NK-92 treated with Interleukin-12 subunit alpha and Interleukin-12 subunit beta, amount 100 ng/mL, for 24 hours (cell line): ENCODE data around the gene UCK1.
"Not testable (repeated sequence)": the region's sequence is repeated elsewhere in the genome, so short reads cannot be mapped to it uniquely, and the experiment has no call there.

Experiments
- DNase-seq: peaks from one replicate; lab custom pipeline; 2025; lab: John Stamatoyannopoulos, UW

The UCK1 gene

DNA sequence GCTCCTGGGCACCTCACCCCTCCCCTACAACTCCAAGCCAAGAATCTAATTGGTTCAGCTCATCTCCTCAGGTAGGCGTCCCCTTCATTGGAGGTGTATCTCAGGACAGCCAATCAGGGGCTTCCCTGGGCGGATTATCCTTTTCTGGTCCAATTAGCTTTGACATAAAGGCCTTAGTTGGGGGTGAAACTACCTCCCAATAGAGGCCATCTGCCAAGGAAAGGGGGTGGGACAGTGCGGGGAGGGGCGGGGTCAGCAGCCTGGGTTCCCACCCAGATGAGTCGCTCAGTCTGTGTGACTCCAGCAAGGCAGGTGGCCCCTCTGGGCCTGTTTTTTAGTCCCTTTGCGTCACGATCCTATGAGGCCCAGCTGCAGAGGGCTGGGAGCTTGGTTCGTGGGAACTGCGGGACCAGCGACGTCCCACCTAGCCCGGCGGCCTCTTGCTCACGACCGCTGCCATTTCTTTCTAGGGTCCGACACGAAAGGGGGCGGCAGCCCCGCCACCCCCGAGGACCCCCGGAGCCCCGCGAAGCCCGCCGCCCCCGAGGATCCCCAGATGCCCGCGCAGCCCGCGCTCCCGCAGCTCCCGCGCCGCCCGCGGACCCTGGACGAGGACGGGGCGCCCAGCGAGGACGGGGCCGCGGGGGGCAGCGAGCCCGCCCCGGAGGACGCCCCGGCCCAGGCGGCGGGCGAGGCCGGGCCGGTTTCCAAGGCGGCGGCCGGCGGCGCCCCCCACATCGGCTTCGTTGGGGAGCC lies 23.2 kb upstream of the UCK1 start:
- DNase-seq = no peak

DNA sequence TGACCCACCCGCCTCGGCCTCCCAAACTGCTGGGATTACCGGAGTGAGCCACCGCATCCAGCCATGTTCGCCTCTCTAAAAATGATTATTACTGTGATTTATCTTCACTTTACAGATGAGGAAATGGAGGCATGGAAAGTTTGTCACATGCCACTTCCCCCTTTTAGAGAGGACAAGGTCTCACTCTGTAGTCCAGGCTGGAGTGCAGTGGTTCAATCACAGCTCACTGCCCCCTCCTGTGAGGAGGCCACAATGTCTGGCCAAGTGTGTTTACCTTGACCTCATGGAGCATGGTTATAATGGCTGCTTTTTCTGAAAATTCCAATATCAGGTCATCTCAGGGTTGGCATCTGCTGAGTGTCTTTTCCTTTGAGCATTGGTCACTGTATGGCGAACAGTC lies 21.0 kb upstream of the UCK1 start:
- DNase-seq = no peak

DNA sequence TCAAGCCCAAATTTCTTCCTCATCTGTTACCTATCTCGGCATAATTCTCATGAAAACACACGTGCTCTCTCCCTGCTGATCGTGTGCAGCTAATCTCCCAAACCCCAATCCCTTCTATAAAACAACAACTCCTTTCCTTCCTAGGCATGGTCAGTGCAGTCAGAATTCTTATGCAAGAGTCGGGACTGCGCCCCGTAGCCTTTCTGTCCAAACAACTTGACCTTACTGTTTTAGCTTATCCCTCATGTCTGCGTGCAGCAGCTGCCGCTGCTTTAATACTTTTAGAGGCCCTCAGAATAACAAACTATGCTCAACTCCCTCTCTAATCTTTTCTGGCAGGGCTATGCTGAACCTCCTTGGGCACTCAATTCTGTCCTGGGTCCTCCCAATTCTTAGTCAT lies 19.4 kb upstream of the UCK1 start:
- DNase-seq = not testable (repeated sequence)

DNA sequence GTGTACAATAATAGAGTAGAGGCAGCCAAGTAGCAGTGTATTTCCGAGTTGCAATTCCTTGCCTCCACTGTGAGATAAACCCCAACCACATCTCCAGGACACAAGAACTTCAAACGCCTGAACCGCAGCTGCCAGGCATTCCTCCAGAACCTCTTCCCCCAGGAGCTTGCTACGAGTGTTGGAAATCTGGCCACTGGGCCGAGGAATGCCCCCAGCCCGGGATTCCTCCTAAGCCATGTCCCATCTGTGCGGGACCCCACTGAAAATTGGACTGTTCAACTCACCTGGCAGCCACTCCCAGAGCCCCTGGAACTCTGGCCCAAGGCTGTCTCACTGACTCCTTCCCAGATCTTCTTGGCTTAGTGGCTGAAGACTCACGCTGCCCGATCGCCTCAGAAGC lies 18.1 kb upstream of the UCK1 start:
- DNase-seq = not testable (repeated sequence)

DNA sequence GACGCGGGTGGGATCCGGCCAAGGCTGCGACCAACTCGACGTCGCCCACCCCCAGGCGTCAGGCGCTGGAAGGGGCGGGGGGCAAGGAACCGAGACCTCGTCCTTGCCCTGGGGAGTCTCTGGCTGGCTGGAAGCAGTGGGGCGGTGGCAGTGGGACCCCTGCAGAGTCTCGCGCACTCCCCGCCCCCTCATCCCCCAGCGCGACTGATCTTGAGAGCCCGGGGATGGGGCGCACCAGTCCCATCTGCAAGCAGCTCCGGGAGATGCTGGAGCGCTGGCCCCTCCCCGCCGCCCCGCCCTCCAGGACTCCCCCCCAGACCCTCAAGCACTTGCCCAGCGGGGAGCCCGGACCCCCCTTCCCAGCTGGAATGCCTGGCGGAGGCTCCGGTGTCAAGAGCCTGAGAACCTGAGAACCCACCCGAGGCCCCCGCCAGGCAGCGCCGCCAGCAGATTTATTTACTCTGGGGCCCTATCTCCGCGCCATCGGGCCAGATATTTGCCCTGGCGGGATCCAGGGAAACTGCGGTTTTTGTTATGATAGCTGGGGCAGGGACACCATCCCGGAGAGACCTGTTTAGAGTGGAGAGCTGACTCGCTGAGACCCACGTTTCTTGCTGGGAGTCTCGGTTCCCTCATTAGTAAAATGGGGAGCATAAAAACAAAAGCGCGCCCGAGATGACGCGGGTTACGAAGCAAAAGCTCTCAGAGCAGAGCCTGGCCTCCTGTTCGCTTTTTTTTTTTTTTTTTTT lies 15.4 kb upstream of the UCK1 start:
- no peak for DNase-seq

DNA sequence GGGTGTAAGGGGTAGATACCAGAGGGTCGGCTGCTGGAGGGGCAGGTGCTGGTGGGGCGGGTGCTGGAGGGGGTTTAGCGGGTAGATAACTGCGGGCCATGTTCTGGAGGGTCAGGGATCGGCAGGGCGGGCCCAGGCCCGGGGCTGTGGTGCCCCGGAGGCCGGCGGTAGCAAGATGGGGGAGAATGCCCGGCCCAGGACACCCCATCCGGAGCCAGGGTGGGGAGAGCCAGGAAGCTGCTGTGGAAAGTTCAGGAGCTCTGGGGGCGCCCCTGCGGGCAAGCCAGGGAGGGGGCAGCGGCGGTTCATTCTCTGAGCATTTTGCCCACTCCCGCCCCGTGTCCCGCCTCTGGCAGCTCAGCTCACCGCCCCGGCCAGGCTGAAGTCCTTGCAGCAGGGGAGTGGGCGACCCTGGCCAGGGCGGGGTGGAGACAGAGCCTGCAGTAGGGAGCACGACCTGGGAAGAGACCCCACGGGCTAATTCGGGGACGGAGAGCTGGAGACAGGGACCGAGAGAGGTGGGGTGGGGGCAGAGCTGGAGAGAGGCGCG lies 14.8 kb upstream of the UCK1 start:
- no peak for DNase-seq

DNA sequence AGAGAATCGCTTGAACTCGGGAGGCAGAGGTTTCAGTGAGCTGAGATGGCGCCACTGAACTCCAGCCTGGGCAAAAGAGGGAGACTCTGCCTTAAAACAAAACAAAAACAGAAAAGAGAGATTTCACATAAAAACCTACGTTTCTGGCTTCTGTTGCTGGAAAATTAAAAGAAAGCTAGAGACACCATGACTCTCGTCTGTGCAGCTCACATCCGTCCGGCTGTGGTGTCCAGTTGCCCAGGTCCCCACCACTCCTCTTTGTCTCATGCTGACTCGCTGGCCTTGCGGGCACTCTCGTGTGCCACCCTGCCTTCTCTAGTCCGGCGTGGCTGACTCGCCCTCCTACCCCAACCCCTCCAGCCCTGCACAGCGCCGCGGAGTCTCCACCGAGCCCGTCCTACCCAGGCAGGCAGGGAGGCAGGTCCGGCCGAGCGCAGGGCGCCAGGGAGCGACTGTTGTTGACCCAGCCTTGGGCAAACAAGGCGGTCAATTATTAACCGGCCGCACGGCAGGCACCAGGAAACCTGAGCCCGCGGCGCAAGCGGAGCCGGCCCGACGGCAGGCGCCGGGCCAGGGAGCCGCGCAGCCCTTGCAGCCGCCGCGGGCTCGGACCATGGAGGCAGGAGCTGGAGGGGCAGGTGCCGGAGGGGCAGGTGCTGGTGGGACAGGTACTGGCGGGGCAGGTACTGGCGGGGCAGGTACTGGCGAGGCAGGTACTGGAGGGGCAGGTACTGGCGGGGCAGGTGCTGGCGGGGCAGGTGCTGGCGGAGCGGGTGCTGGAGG lies 14.1 kb upstream of the UCK1 start, which contains the start of gene PRRT1B:
PRRT1B (plus strand) TSS at position 521 of the 783 bp plus-strand sequence; CDS start at position 614, 93 bp downstream.
- DNase-seq = no peak

DNA sequence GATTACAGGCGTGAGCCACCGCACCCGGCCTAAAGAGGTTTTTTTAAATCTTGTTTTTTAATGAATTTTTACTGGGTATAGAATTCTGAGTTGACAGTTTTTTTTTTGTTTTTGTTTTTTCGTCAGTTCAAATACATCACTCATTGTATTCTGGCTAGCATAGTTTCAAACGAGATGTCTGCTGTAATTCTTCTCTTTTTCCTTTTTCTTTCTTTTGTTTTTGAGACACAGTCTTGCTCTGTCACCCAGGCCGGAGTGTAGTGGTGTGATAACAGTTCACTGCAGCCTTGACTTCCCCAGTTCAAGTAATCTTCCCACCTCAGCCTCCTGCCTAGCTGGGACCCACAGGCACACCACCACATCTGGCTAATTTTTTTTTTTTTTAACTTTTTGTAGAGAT lies 12.1 kb upstream of the UCK1 start:
- DNase-seq = no peak

DNA sequence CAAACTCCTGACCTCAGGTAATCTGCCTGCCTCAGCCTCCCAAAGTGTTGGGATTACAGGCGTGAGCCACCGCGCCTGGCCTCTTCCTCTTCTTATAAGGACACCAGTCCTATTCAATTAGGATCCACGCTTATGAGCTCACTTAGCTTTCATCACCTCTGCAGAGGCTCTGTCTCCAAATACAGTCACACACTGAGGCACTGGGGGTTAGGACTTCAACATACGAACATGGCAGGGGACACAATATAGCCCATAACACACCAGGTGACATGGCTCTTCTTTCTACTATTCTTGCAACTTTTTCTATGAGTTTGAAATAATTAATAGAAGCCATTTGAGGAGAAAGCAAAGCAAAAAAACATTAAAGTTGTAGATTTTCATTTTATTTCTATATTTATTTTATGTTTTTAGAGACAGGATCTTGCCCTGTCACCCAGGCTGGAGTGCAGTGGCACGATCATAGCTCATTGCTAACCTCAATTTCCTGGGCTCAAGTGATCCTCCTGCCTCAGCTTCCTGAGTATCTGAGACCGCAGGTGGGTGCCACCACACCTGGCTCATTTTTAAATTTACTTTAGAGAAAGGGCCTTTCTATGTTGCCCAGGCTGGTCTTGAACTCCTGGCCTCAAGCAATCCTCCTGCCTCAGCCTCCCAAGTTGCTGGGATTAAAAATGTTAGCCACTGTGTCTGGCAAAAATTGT lies 8.3 kb upstream of the UCK1 start:
- DNase-seq = no peak

DNA sequence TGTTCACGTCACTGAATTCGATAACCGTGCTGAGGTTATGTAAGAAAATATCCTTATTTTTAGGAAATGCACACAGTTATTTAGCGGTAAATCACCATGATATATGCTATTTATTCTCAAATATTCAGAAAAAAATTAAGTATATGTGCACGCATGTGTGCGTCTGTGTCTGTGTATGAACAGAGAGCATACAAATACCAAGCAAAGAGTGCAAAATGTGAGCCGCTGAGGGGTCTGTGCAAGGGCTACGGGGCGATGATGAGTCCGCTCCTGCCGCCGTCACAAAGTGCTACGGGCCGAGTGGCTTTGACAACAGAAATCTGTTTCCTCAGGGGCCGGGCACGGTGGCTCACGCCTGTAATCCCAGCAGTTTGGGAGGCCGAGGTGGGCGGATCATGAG lies 6.9 kb upstream of the UCK1 start:
- DNase-seq = no peak

DNA sequence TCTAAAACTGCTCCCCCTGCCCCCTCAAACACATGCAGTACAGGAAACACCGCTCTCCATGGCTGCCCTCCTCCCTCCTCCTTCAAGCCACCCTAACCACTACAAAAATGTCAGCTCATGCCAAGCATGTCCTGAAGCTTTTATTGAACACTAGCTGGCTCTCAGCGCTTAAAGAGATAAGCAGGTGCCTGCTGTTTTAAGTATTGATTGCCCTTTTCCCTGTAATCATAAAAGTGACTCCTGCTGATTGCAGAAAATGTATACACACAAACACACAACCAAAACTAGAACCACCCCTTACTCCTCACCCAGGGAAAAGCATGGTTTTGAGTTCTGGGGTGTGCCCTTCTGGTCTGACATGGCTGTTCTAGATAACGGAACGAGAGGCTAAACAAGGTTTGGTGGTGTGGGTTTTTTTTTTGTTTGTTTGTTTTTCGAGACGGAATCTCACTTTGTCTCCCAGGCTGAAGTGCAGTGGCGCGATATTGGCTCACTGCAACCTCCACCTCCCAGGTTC lies 3.7 kb upstream of the UCK1 start:
- DNase-seq = no peak

DNA sequence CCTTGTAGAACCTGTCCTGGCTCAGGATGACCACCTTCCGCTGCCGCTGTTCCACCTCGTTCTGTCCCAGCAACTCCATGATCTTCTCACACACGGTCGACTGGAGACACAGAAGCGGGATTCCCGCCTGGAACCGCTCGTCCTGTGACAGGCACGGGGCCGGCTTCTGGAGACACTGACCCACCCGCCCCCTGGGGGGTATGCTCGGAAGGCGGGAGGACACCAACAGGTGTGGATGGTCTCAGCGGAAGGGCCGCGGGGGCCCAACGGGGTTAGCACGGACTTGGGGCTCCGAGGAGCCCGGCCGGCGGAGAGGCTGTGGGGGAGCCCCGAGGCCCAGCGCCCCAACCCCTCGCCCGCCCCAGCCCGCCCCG lies 530 bp downstream of the UCK1 start:
- DNase-seq = no peak

DNA sequence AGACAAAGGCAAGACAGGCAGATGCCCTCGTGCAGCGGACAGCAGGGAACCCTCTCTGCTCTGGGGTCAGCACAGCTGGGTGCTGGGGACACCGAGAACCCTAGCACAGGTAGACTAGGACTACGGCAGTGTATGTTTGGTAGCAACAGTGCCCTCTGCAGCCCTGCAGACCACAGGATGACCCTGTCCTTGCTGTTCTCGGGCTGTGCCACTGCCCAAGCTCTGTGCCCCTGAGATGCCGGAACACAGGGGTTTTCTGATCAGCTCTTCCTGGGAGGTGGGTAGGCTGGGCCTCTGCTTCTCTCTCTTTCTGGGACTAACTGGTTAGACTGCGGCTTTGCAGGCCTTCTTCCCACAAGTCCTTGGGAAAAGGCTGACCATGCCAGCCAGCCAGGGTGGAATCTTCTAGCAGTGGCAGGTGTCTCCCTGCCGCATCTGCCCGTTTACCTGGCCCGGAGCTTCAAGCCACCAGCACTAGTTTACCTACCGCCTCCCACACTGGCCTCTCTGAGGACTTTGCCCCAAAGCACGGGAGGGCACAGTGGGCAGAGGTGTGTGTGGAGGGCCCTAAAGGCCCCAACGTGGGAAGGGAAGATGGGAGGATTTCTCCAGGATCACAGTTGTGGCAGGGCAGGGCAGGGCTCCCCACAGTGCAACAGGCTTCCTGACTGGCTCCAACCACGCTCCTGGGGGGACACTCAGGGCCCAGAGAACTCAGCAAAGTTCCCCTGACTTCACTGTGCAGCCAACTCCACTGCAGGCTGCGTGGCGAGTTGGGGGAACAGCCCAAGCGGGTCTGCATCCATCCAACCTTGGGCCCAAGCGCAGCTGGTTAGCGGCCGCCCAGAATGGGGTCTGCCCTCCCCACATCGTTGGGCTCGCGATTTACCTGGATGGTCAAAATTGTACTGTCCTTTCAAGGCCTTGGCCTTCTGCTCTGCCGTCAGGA lies 1.2 kb downstream of the UCK1 start:
- no peak for DNase-seq

DNA sequence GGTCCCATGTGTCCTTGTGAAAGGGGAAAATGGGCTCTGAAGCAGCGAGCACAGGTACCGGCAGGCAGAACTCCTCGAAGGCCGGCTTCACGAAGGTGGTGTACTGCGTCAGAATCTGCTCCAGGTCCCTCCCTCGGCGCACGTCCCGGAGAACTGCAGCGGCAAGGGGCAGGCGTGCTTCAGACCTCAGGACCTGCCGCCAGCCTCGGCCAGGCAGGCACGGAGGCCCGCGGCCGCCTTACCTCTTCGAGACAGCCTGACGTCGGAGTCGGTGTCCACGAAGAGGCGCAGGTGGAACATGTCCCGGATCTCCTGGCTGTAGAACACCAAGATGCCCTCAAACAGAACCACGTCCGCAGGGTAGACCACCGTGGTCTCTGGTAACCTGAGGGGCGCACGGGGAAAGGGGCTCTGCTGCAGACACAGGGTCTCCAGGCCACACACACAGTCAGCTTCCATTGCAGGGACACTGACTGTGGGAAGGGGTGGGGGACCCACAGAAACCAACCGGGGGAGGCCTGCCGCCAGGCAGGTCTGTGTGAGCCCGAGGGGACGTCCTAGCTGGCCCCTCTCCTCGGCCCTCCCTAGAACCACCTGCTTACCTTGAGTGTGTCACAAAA lies 2.1 kb downstream of the UCK1 start:
- no peak for DNase-seq

DNA sequence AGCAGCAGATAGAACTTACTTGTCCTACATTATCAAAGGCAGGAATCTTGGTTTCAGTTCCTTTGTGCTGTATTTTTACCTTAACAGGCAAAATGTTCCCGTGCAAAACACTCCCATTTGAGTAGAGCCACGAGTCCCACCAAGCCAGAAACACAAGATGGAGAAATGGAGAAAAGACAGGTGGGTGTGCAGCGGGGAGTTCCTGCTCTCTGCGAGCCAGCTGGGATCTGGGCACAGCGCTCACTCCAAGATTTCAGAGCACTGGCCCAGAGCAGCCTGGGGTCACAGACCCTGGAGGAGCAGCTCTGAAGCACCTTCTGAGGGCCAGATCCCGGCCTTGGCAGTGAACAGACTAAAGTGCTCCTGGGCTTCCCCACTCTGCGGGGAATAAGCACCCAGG lies 2.9 kb downstream of the UCK1 start:
- DNase-seq = no peak

DNA sequence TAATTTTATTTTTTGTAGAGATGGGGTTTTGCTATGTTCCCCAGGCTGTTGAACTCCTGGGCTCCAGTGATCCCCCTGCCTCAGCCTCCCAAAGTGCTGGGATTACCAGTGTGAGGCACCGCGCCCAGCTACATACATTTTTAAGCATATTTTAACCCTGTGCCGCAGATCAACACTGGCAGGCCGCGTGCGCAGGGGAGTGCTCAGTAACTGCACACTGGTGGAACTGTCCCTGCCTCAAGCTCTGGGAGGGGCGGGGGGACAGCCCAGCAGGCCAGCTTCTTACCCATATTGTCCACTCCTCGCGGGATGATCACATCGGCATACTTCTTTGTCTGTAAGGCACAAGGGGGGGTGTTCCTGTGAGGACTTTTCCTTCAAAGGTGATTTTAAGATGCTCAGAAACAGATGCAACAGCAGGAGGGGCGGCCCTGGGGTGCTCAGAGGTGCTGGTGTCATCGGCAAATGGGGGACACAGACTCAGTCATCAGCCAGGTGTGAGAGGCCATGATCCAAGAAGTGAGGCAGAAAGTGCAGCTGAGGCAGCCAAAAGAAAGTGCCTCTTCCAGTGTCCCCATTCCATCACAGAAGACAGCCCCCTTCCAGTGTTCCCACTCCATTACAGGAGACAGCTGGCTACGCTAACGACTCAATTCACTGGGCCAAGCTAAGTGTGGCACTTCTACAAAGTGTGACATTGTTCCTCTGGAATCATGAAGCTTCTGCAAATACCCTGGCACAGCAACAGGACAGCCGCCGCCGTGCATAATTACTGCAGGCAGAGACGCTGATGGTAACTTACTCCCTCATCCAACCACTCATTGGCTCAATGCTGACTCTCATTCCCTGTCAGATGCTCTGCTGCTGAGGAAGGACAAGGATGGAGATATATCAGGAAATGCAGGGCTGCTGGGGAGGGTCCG lies 5.2 kb downstream of the UCK1 start:
- no peak for DNase-seq

DNA sequence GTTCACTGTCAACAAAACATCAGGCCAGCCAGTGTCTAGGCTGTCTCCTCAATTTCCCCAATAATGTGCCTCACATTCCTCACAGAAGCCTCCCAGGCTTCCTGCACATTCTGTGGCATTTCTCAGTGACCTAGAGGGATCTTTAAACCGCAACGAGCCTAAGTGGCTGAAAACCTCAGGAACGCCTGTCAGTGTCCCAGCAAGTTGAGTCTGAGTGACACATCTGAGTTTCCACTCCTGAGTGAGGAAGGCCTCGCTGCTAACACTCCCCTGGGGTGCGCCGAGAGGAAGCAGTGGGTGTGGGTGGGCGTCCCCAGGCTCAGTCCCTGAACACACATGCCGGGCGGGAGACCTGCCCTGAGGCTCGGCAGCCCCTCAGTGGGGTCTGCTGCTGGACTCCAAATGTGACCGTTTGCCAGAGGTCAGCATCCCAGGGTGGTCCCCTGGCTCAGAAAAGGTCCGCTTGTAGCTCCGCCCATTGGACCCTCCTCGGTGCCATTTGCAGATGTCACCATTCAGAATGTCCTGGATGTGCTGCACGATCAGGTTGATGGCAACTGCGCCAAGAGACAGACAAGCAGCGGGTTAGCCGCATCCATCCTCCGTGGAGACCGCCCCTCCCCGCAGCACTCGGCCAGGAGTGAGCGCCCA lies 6.3 kb downstream of the UCK1 start:
- DNase-seq = no peak
